ENCODE data around the gene SLC2A9.
"Not testable (repeated sequence)": the region's sequence is repeated elsewhere in the genome, so short reads cannot be mapped to it uniquely, and the experiment has no call there.

The SLC2A9 gene

DNA sequence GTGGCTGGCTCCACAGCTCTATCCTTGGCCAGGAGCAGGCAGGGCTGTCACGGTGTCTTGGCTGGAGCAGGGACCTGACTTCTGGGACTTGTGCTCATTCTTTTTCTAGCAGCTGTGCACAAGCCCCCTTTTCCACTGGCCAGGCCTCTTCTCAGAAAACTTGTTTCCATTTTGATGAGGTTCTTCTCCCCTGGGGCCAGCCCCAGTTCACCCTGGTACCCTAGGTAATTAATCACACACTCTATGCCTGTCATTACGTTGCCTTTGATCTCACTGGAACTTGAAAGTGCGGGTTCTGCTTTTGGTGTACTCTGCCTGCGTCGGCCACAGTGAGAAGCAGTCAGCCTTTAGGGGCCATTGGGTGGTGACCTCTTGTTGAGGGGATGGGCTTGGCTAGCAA is 213.2 kb downstream of the SLC2A9 start:
- DNase-seq, result no peak

DNA sequence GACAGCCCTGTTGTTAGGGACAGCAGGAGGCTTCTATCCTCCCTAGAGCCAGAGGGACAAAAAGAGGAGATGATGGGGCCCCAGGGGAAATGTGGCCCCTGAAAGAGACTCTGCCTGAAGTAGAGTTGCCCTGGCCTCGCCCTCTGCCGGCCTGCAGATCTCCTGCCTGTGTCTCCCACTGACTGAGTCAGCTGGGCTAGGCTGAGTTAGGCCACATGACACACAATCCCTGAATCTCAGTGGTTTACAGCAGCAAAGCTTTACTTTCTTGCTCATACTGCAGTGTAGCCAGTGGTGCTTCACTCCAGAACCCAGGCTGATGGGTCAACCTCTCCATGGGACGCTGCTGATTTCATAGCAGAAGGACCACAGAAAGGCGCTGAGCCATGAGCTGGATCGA is 216.4 kb downstream of the SLC2A9 start:
- no peak for DNase-seq

DNA sequence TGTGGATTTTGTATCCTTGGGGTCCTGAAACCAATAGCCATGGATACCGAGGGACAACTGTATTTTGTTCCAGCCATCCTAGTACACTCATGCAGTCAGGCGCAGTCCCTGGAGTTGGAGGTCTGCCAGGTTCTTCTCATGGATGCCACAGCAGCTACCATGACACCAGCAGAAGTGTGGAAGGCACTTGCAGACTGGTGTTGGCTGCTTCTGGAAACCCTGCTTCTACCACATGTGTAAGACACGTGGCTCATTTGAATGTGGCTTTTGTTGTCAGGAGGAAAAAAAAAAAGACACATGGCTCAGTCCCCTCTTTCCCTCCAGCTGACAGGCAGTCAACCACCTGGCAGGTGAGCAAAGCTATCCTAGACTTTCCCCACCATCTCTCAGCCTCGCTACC is 220.4 kb downstream of the SLC2A9 start:
- DNase-seq, result no peak

DNA sequence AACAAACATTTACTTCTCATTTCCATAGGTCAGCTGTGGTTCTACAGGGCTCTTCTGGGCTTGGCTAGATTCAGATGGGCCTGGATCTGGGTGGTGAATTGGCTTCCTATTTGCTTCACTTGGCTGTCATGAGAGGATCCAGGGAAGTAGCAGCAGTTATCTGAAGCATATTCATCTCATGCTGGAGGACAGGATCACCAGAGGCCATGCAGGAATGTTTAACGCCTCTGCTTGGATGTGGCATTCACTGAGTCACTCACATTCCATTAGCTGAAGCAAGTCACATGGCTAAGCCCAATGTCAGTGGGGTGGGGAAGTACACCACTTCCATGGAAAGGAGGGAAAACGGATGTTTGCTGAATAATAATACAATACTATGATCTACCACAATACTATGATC is 224.7 kb downstream of the SLC2A9 start:
- not testable (repeated sequence) for DNase-seq

DNA sequence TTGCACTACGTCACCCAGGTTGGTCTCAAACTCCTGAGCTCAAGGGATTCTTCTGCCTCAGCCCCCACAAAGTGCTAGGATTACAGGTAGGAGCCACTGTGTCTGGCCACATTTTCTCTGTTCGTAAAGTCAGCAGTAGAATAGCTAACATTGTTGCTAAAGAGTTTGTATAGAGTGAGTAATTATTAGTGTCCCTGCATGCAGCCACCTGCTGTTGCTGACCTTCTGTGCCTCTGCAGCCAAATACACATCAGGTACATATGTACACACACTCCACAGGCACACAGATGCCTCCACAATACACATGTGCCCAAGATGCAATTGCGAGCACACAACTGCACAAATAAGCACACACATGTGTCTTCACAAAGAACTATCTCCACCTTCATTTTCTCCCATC is 228.9 kb downstream of the SLC2A9 start:
- DNase-seq, result no peak

DNA sequence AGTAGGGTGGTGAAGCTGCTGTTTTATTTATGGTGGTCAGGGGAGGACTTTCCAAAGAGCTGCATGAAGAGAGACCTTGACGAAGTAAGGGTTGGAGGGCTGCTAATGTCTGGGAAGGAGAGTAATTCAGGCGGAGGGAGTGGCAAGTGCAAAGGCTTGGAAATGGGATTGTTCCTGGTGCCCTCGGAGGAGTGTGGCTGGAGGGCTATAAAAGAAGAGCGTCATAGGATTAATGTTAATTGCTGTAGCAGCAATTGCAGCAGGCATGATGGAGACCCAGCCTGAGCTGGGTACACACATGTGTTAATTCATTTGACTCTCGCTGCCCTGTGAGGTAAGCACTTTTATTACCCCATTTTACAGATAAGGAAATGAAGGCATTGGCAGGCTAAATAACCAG is 235.4 kb downstream of the SLC2A9 start:
- DNase-seq, result not testable (repeated sequence)

DNA sequence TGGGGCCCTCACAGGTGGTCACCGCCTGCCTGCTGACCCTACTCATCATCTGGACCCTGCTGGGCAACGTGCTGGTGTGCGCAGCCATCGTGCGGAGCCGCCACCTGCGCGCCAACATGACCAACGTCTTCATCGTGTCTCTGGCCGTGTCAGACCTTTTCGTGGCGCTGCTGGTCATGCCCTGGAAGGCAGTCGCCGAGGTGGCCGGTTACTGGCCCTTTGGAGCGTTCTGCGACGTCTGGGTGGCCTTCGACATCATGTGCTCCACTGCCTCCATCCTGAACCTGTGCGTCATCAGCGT is 239.2 kb downstream of the SLC2A9 start:
- DNase-seq, result no peak

DNA sequence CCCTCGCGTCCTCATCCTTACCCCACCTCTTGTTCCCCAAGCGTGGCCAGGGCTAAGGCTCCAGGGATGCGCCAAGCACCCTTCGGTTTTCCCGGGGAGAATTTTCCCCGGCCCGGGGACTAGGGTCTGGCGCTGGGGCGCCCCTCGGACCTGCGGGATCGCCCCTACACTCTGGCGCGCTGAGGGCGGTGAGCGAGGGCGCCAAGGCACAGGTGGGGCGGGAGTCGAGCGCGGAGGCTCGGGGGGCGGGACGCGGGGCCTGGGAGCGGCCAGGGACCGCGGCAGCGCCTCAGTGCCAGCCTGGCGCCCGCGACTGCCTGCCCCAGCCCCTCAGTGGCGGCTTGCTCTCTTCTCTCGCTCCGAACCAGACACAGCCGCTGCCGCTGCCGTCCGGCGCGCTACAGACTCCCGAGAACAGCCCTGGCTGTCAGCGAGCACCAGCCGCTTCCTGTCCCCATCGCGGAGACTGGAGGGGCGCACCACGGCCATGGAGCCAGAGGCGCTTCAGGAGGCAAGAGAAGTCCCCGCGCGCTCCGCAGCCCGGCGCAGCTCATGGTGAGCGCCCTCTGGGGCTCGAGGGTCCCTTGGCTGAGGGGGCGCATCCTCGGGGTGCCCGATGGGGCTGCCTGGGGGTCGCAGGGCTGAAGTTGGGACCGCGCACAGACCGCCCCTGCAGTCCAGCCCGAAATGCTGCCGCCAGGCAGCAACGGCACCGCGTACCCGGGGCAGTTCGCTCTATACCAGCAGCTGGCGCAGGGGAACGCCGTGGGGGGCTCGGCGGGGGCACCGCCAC is 239.8 kb downstream of the SLC2A9 start, which contains the start of gene DRD5:
TSS of gene DRD5 (plus strand) at position 292 of the 793 bp plus-strand sequence. CDS start at position 688, 396 bp downstream.
- DNase-seq, result no peak
